G401.6 (cell line): ENCODE measurements around the gene MMP13.
"Not testable (repeated sequence)": the region's sequence is repeated elsewhere in the genome, so short reads cannot be mapped to it uniquely, and the experiment has no call there.

Experiments
- FAIRE-seq: peaks from 2 replicates; lab custom pipeline; 2012; peaks lifted over from hg19 to GRCh38; lab: Jason Lieb, UNC

MMP13 gene

GRCh38 chr11:102955624-102956023 lies at the start of gene MMP13:
Gene MMP13 (minus strand): TSS chr11:102955732. CDS start chr11:102955705, 27 bp downstream.
- no peak for FAIRE-seq

GRCh38 chr11:103004234-103004633 lies 48.7 kb upstream of the MMP13 start:
- FAIRE-seq: not testable (repeated sequence)

- FAIRE-seq: no peak
These were observed 38.6 kb upstream of the MMP13 start for GRCh38 chr11:102994105-102994504.

- FAIRE-seq: no peak
These were observed 36.2 kb upstream of the MMP13 start for GRCh38 chr11:102991776-102992175.

GRCh38 chr11:102990145-102990544 lies 34.6 kb upstream of the MMP13 start:
- FAIRE-seq: no peak

- FAIRE-seq: no peak
These were observed 34.0 kb upstream of the MMP13 start for GRCh38 chr11:102989379-102990047.

GRCh38 chr11:102986815-102987214 lies 31.3 kb upstream of the MMP13 start:
- no peak for FAIRE-seq

- FAIRE-seq: no peak
These were observed 30.3 kb upstream of the MMP13 start for GRCh38 chr11:102985850-102986249.

GRCh38 chr11:102983486-102983885 lies 28.0 kb upstream of the MMP13 start:
- FAIRE-seq: no peak

- no peak for FAIRE-seq
These were observed 25.9 kb upstream of the MMP13 start for GRCh38 chr11:102981324-102981910.

- peak; percentile 25 for FAIRE-seq
These were observed 19.2 kb upstream of the MMP13 start for GRCh38 chr11:102974552-102975280.

- FAIRE-seq: peak; percentile 13
These were observed 18.2 kb upstream of the MMP13 start for GRCh38 chr11:102973698-102974097.

- no peak for FAIRE-seq
These were observed 17.3 kb upstream of the MMP13 start for GRCh38 chr11:102972853-102973252.

- FAIRE-seq: no peak
These were observed 16.2 kb upstream of the MMP13 start for GRCh38 chr11:102971766-102972165.

GRCh38 chr11:102967497-102967896 lies 12.0 kb upstream of the MMP13 start:
- no peak for FAIRE-seq

GRCh38 chr11:102966011-102966410 lies 10.5 kb upstream of the MMP13 start:
- no peak for FAIRE-seq

- FAIRE-seq: no peak
These were observed 9.3 kb upstream of the MMP13 start for GRCh38 chr11:102964867-102965266.

- FAIRE-seq: no peak
These were observed 2.4 kb upstream of the MMP13 start for GRCh38 chr11:102957953-102958352.

- FAIRE-seq: no peak
These were observed 4.9 kb downstream of the MMP13 start for GRCh38 chr11:102950622-102951081.

GRCh38 chr11:102946237-102946636 lies 9.3 kb downstream of the MMP13 start:
- no peak for FAIRE-seq

- FAIRE-seq: peak; percentile 97
These were observed 14.6 kb downstream of the MMP13 start for GRCh38 chr11:102940714-102941588.

GRCh38 chr11:102936864-102937509 lies 18.5 kb downstream of the MMP13 start:
- FAIRE-seq: no peak
